B cell (primary cell): ENCODE results near the gene GGA2.

Source experiments
- EZH2 ChIP-seq: IDR thresholded peaks from 2 replicates; pipeline ENCODE4 v1.6.1; 2012; ENCODE audit warnings: borderline replicate concordance, low read depth, mild to moderate bottlenecking, moderate library complexity, low read length; ENCODE audit not compliant: insufficient read depth, poor library complexity, severe bottlenecking
- TF ChIP-seq, protein P1 (sequence below): fragments of 200-600 bp; IDR thresholded peaks from one replicate; pipeline ENCODE4 v1.8.0; 2022; ENCODE audit warnings: antibody characterized with exemption, mild to moderate bottlenecking

DNA sequence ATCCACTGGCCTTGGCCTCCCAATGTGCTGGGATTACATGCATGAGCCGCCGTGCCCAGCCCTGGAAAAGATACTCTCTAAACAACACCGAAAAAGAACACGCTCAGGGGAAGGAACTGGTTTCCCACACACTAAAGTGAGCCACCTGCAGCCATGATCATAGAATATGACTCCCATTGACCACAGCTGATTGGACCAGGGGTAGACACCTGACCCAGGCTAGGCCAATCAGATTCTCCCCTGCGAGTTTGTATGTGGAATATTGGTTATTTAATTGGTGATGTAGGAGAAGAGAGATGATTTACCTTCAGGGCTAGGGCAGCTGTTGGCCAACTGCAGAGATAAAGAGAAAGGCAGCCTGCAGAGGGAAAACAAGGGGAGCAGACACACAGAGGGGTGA lies 9.0 kb upstream of the GGA2 start:
- TF ChIP-seq, protein P1, sequence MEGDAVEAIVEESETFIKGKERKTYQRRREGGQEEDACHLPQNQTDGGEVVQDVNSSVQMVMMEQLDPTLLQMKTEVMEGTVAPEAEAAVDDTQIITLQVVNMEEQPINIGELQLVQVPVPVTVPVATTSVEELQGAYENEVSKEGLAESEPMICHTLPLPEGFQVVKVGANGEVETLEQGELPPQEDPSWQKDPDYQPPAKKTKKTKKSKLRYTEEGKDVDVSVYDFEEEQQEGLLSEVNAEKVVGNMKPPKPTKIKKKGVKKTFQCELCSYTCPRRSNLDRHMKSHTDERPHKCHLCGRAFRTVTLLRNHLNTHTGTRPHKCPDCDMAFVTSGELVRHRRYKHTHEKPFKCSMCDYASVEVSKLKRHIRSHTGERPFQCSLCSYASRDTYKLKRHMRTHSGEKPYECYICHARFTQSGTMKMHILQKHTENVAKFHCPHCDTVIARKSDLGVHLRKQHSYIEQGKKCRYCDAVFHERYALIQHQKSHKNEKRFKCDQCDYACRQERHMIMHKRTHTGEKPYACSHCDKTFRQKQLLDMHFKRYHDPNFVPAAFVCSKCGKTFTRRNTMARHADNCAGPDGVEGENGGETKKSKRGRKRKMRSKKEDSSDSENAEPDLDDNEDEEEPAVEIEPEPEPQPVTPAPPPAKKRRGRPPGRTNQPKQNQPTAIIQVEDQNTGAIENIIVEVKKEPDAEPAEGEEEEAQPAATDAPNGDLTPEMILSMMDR: no peak
- no peak for TF ChIP-seq EZH2
